HEK293 (cell line): ENCODE data around the gene PI4KA.

Source experiments
- CTCF ChIA-PET: fragments of 350-600 bp; formaldehyde crosslinking; extraction: SDS; loops from one replicate; lab custom pipeline; 2021; ENCODE audit warnings: antibody characterized with exemption; lab: Yijun Ruan, JAX
- POLR2A ChIA-PET: fragments of 300-600 bp; formaldehyde crosslinking; extraction: SDS; loops from one replicate; lab custom pipeline; 2020; ENCODE audit warnings: antibody characterized with exemption, inconsistent platforms; lab: Yijun Ruan, JAX
- H3K27ac ChIP-seq: fragments of 200-500 bp; sonication (Bioruptor generic); 2 replicates; pipeline ENCODE4 v1.5.1; 2014; ENCODE audit warnings: low read depth, low read length, control low read depth, inconsistent platforms; ENCODE audit errors: extremely low read depth
- H3K36me3 ChIP-seq, 2 experiments: fragments of 200-500 bp in 1 of 2; sonication (Bioruptor generic) in 1 of 2; 1 replicate in 1 of 2; 2 replicates in 1 of 2; pipeline ENCODE4 v1.5.1; 2014 to 2017; ENCODE audit warnings: inconsistent platforms in 2 of 2, low read length in 2 of 2; ENCODE audit not compliant: control insufficient read depth in 2 of 2, insufficient read depth in 1 of 2
- H3K4me1 ChIP-seq: fragments of 200-500 bp; sonication (Bioruptor generic); 2 replicates; pipeline ENCODE4 v1.5.1; 2014; ENCODE audit warnings: mild to moderate bottlenecking, low read length, inconsistent platforms; ENCODE audit not compliant: control insufficient read depth, insufficient read depth
- H3K4me3 ChIP-seq: 2 replicates; pipeline ENCODE4 v1.5.1; 2011; ENCODE audit warnings: low read depth, mild to moderate bottlenecking, control low read depth, low read length, moderate library complexity
- H3K9me3 ChIP-seq: fragments of 200-500 bp; sonication (Bioruptor generic); 2 replicates; pipeline ENCODE4 v1.5.1; 2014; ENCODE audit warnings: low read depth, low read length, inconsistent platforms; ENCODE audit not compliant: control insufficient read depth, insufficient read depth
- BCL11A ChIP-seq: fragments of 450-650 bp; formaldehyde crosslinking; IDR thresholded peaks from 2 replicates; pipeline ENCODE4 v1.5.1; 2016; ENCODE audit warnings: low read depth, missing biosample characterization, missing genetic modification characterization
- GLIS2 ChIP-seq: fragments of 450-650 bp; formaldehyde crosslinking; IDR thresholded peaks from 2 replicates; pipeline ENCODE4 v1.5.1; 2016; ENCODE audit warnings: missing biosample characterization, missing genetic modification characterization
- HOXC10 ChIP-seq: sonication (generic); formaldehyde crosslinking; IDR thresholded peaks from 2 replicates; pipeline ENCODE4 v1.8.1; 2023; ENCODE audit warnings: mild to moderate bottlenecking, missing genetic modification reagents
- KLF17 ChIP-seq: fragments of 450-650 bp; formaldehyde crosslinking; IDR thresholded peaks from 2 replicates; pipeline ENCODE4 v1.5.1; 2016; ENCODE audit warnings: missing biosample characterization, missing genetic modification characterization
- MEIS1 ChIP-seq: sonication (generic); formaldehyde crosslinking; IDR thresholded peaks from 2 replicates; pipeline ENCODE4 v1.8.1; 2022; ENCODE audit warnings: missing genetic modification reagents, mild to moderate bottlenecking, borderline replicate concordance
- MZF1 ChIP-seq: fragments of 450-650 bp; formaldehyde crosslinking; IDR thresholded peaks from 2 replicates; pipeline ENCODE4 v1.5.1; 2017; ENCODE audit warnings: missing biosample characterization, missing genetic modification characterization, borderline replicate concordance
- PRDM1 ChIP-seq: fragments of 450-650 bp; formaldehyde crosslinking; IDR thresholded peaks from 2 replicates; pipeline ENCODE4; 2016; ENCODE audit warnings: missing biosample characterization, missing genetic modification characterization
- SALL2 ChIP-seq: fragments of 450-650 bp; formaldehyde crosslinking; IDR thresholded peaks from 2 replicates; pipeline ENCODE4 v1.5.0; 2017; ENCODE audit warnings: missing biosample characterization, mild to moderate bottlenecking, missing genetic modification characterization, borderline replicate concordance
- SCRT2 ChIP-seq: fragments of 450-650 bp; formaldehyde crosslinking; IDR thresholded peaks from 2 replicates; pipeline ENCODE4 v1.5.1; 2016; ENCODE audit warnings: missing biosample characterization, missing genetic modification characterization
- YY2 ChIP-seq: fragments of 450-650 bp; formaldehyde crosslinking; IDR thresholded peaks from 2 replicates; pipeline ENCODE4 v1.5.1; 2016; ENCODE audit warnings: missing biosample characterization, missing genetic modification characterization
- ZBTB48 ChIP-seq: fragments of 450-650 bp; formaldehyde crosslinking; IDR thresholded peaks from 2 replicates; pipeline ENCODE4 v1.5.1; 2016; ENCODE audit warnings: missing biosample characterization, missing genetic modification characterization
- ZBTB7A ChIP-seq: fragments of 450-650 bp; formaldehyde crosslinking; IDR thresholded peaks from 2 replicates; pipeline ENCODE4 v1.5.1; 2016; ENCODE audit warnings: low read depth, missing biosample characterization, missing genetic modification characterization
- ZBTB8A ChIP-seq: fragments of 450-650 bp; formaldehyde crosslinking; IDR thresholded peaks from 2 replicates; pipeline ENCODE4 v1.5.1; 2016; ENCODE audit warnings: missing biosample characterization, missing genetic modification characterization
- ZFP69B ChIP-seq: fragments of 450-650 bp; formaldehyde crosslinking; IDR thresholded peaks from 2 replicates; pipeline ENCODE4 v1.5.1; 2016; ENCODE audit warnings: missing biosample characterization, missing genetic modification characterization
- ZNF133 ChIP-seq: fragments of 450-650 bp; formaldehyde crosslinking; IDR thresholded peaks from 2 replicates; pipeline ENCODE4 v1.5.1; 2016; ENCODE audit warnings: missing biosample characterization, missing genetic modification characterization
- ZNF157 ChIP-seq: fragments of 450-650 bp; formaldehyde crosslinking; IDR thresholded peaks from 2 replicates; pipeline ENCODE4 v1.5.1; 2016; ENCODE audit warnings: missing biosample characterization, missing genetic modification characterization
- ZNF174 ChIP-seq: fragments of 450-650 bp; formaldehyde crosslinking; IDR thresholded peaks from 2 replicates; pipeline ENCODE4 v1.5.0; 2017; ENCODE audit warnings: missing biosample characterization, mild to moderate bottlenecking, missing genetic modification characterization
- ZNF266 ChIP-seq: fragments of 450-650 bp; formaldehyde crosslinking; IDR thresholded peaks from 2 replicates; pipeline ENCODE4 v1.5.1; 2016; ENCODE audit warnings: missing biosample characterization, missing genetic modification characterization, low read depth
- ZNF37A ChIP-seq: fragments of 450-650 bp; IDR thresholded peaks from 2 replicates; pipeline ENCODE4 v1.5.1; 2018; ENCODE audit warnings: missing biosample characterization, missing genetic modification characterization
- ZNF391 ChIP-seq: fragments of 450-650 bp; formaldehyde crosslinking; IDR thresholded peaks from 2 replicates; pipeline ENCODE4 v1.5.1; 2016; ENCODE audit warnings: low read depth, missing biosample characterization, missing genetic modification characterization, borderline replicate concordance
- ZNF423 ChIP-seq: fragments of 450-650 bp; formaldehyde crosslinking; IDR thresholded peaks from 2 replicates; pipeline ENCODE4 v1.5.1; 2016; ENCODE audit warnings: missing biosample characterization, missing genetic modification characterization
- ZNF510 ChIP-seq: fragments of 450-650 bp; formaldehyde crosslinking; IDR thresholded peaks from 2 replicates; pipeline ENCODE4 v1.5.1; 2018; ENCODE audit warnings: mild to moderate bottlenecking, missing genetic modification characterization, missing biosample characterization; ENCODE audit not compliant: insufficient replicate concordance
- ZNF514 ChIP-seq: fragments of 450-650 bp; formaldehyde crosslinking; IDR thresholded peaks from 2 replicates; pipeline ENCODE4 v1.5.1; 2016; ENCODE audit warnings: missing biosample characterization, missing genetic modification characterization
- ZNF544 ChIP-seq: fragments of 450-650 bp; formaldehyde crosslinking; IDR thresholded peaks from 2 replicates; pipeline ENCODE4 v1.5.0; 2017; ENCODE audit warnings: missing biosample characterization, missing genetic modification characterization
- ZNF585B ChIP-seq: fragments of 450-650 bp; formaldehyde crosslinking; IDR thresholded peaks from 2 replicates; pipeline ENCODE4 v1.5.1; 2016; ENCODE audit warnings: missing biosample characterization, missing genetic modification characterization
- ZNF596 ChIP-seq: fragments of 450-650 bp; IDR thresholded peaks from 2 replicates; pipeline ENCODE4 v1.5.0; 2018; ENCODE audit warnings: missing biosample characterization, mild to moderate bottlenecking, missing genetic modification characterization, moderate library complexity
- ZNF621 ChIP-seq: fragments of 450-650 bp; formaldehyde crosslinking; IDR thresholded peaks from 2 replicates; pipeline ENCODE4 v1.5.1; 2017; ENCODE audit warnings: missing biosample characterization, missing genetic modification characterization
- ZNF623 ChIP-seq: fragments of 450-650 bp; formaldehyde crosslinking; IDR thresholded peaks from 2 replicates; pipeline ENCODE4 v1.5.1; 2016; ENCODE audit warnings: missing biosample characterization, missing genetic modification characterization
- ZNF624 ChIP-seq: fragments of 450-650 bp; formaldehyde crosslinking; IDR thresholded peaks from 2 replicates; pipeline ENCODE4 v1.5.1; 2017; ENCODE audit warnings: missing biosample characterization, missing genetic modification characterization
- ZNF626 ChIP-seq: fragments of 450-650 bp; sonication (Bioruptor Pico); formaldehyde crosslinking; IDR thresholded peaks from 2 replicates; pipeline ENCODE4 v1.5.1; 2018; ENCODE audit warnings: missing biosample characterization, missing genetic modification characterization, inconsistent platforms
- ZNF660 ChIP-seq: fragments of 450-650 bp; IDR thresholded peaks from 2 replicates; pipeline ENCODE4 v1.5.1; 2018; ENCODE audit warnings: missing biosample characterization, mild to moderate bottlenecking, missing genetic modification characterization
- ZNF791 ChIP-seq: fragments of 450-650 bp; formaldehyde crosslinking; IDR thresholded peaks from 2 replicates; pipeline ENCODE4 v1.5.1; 2016; ENCODE audit warnings: missing biosample characterization, missing genetic modification characterization
- ZNF843 ChIP-seq: fragments of 450-650 bp; formaldehyde crosslinking; IDR thresholded peaks from 2 replicates; pipeline ENCODE4 v1.5.1; 2016; ENCODE audit warnings: missing biosample characterization, missing genetic modification characterization
- ZSCAN18 ChIP-seq: fragments of 450-650 bp; formaldehyde crosslinking; IDR thresholded peaks from 2 replicates; pipeline ENCODE4 v1.5.1; 2016; ENCODE audit warnings: missing biosample characterization, missing genetic modification characterization
- ZSCAN23 ChIP-seq: fragments of 450-650 bp; formaldehyde crosslinking; IDR thresholded peaks from 2 replicates; pipeline ENCODE4 v1.5.1; 2016; ENCODE audit warnings: missing biosample characterization, missing genetic modification characterization
- ZSCAN30 ChIP-seq: fragments of 450-650 bp; IDR thresholded peaks from 2 replicates; pipeline ENCODE4 v1.5.1; 2018; ENCODE audit warnings: missing biosample characterization, mild to moderate bottlenecking, missing genetic modification characterization, moderate library complexity

Gene PI4KA

GRCh38 chr22:20756846-20757245, 101.8 kb downstream of the PI4KA start:
- TF ChIP-seq GLIS2 (no peak), ZNF423 (tag by site-specific recombination) (no peak), ZNF623 (no peak), ZSCAN23 (tag by site-specific recombination) (no peak), PRDM1 (tag by site-specific recombination) (no peak), ZNF510 (tag by site-specific recombination) (no peak), ZNF660 (no peak), ZNF133 (tag by site-specific recombination) (no peak), SCRT2 (tag by site-specific recombination) (no peak), ZFP69B (tag by site-specific recombination) (no peak), ZNF843 (tag by site-specific recombination) (no peak), ZNF391 (tag by site-specific recombination) (no peak), ZSCAN18 (tag by site-specific recombination) (no peak), ZNF626 (no peak), BCL11A (no peak), ZBTB7A (no peak), SALL2 (tag by site-specific recombination) (no peak), ZNF596 (tag by site-specific recombination) (no peak)
- TF ChIP-seq, all 188 proteins: peak for 0
- CTCF ChIA-PET: interaction anchor here (0.6 to 2.6 kb wide), 4 partner anchors 9 to 129 kb away, joined by 4 to 15 read pairs (median 6); no protein-coding TSS in a partner anchor
- no peak overlapping the region for H3K4me3 ChIP-seq

GRCh38 chr22:20752873-20753272, 105.7 kb downstream of the PI4KA start:
- Histone ChIP-seq H3K4me1 (no peaks in the 10 kb centered on the region), H3K4me3 (no peak overlapping the region), H3K9me3 (no peaks in the 10 kb centered on the region), H3K27ac (no peak overlapping the region), H3K36me3 (peaks cover 0 to 61% of the 10 kb centered on the region in 2 experiments; a peak in 2 of 3 replicates)
- TF ChIP-seq HOXC10 (CRISPR knock-in tag): no peak
- TF ChIP-seq ZNF174 (tag by site-specific recombination): no peak
- TF ChIP-seq ZNF585B (tag by site-specific recombination): no peak
- no peak for TF ChIP-seq ZNF157 (tag by site-specific recombination)
- TF ChIP-seq ZNF544 (tag by site-specific recombination): no peak
- TF ChIP-seq ZBTB48 (tag by site-specific recombination): no peak
- TF ChIP-seq KLF17: no peak
- no peak for TF ChIP-seq YY2 (tag by site-specific recombination)
- no peak for TF ChIP-seq ZNF37A (tag by site-specific recombination)
- TF ChIP-seq MEIS1: no peak
- TF ChIP-seq ZSCAN30 (tag by site-specific recombination): no peak
- no peak for TF ChIP-seq ZBTB8A (tag by site-specific recombination)
- no peak for TF ChIP-seq ZNF791 (tag by site-specific recombination)
- no peak for TF ChIP-seq MZF1
- no peak for TF ChIP-seq ZNF624 (tag by site-specific recombination)
- TF ChIP-seq ZNF843 (tag by site-specific recombination): no peak
- no peak for TF ChIP-seq ZNF266 (tag by site-specific recombination)
- TF ChIP-seq ZNF514 (tag by site-specific recombination): no peak
- no peak for TF ChIP-seq ZNF621 (tag by site-specific recombination)
- POLR2A ChIA-PET: no interaction called here
- CTCF ChIA-PET: interaction anchor here (1.0 to 1.5 kb wide), 2 partner anchors 10 to 11 kb away, joined by 4 to 7 read pairs; no protein-coding TSS in a partner anchor

More at GRCh38 chr22:20756846-20757245, 101.8 kb downstream of the PI4KA start:
- POLR2A ChIA-PET: no interaction called here
- no peaks in the 10 kb centered on the region for H3K4me1 ChIP-seq
- H3K36me3 ChIP-seq: peaks cover 0 to 48% of the 10 kb centered on the region in 2 experiments; a peak in 2 of 3 replicates
- H3K9me3 ChIP-seq: no peaks in the 10 kb centered on the region
- no peak overlapping the region for H3K27ac ChIP-seq
